PFSK-1 (cell line): ENCODE results near the gene LBH.

ENCODE experiments used
- POLR2AphosphoS5 ChIP-seq: IDR thresholded peaks from 2 replicates; pipeline ENCODE4 v1.6.1; 2012; ENCODE audit warnings: low read depth, mild to moderate bottlenecking, control low read depth, low read length, moderate library complexity
- SIN3A ChIP-seq: IDR thresholded peaks from 2 replicates; pipeline ENCODE4 v1.6.1; 2012; ENCODE audit warnings: mild to moderate bottlenecking, low read length, moderate library complexity, borderline replicate concordance; ENCODE audit not compliant: insufficient read depth

DNA sequence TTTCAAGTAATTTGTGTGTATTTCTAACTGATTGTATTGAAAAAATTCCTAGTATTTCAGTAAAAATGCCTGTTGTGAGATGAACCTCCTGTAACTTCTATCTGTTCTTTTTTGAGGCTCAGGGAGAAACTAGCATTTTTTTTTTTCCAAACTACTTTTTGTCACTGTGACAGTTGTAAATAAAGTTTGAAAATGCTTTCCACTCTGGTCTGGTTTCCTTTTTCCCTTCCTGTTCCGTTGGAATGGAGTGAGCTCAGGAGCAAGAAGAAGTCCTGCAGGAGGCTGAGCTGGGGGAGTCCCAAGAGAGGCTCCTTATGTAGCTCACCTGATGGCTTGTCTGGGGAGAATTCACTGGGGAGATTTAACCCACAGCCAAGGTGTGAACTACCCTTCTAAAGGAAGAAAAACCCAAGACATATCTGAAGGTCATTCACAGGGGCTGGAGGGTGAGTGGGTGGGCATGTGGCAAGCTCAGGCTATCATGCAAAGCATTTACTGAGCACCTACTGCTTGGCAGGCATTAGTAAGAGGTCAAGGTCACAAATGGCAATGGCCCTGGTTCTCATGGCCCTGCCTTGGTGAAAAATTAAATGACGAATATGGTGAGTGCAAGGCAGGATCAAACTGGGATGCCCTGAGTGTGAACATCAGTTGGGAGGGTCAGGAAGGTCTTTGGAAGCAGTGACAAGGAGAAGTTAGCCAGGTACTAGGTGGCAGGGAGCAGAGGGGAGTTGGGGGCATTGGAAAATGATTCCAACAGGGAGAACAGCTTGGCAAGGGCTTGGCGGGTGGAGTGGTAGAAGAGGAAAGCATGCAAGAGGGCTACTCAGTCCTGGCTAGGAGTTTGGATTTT lies 28.7 kb downstream of the LBH start:
- TF ChIP-seq SIN3A: no peak
- TF ChIP-seq POLR2AphosphoS5: no peak
